Breast epithelium (tissue), 4 donors: ENCODE measurements around the gene STEAP4. TPM values are rescaled to one million over a fixed set of nuclear protein-coding genes. Genes with fewer than 3 reads are reported as not detected.

Source experiments
- DNase-seq, 2 donors: peaks; one replicate each; pipeline ENCODE4 v3.0.0-alpha.2; 2019; ENCODE audit warnings: low spot score in 2 of 2
- H3K27ac ChIP-seq, 2 donors: fragments of 200-600 bp; sonication (generic) in 1 of 2; one replicate each; pipeline ENCODE4 v1.5.1; 2016 to 2019; ENCODE audit warnings: mild to moderate bottlenecking in 1 of 2
- H3K27me3 ChIP-seq, 2 donors: fragments of 200-600 bp; sonication (generic) in 1 of 2; one replicate each; pipeline versions ENCODE4 v1.5.1 to v1.6.0; 2017 to 2019; ENCODE audit warnings: control low read depth in 1 of 2, mild to moderate bottlenecking in 1 of 2
- H3K36me3 ChIP-seq: fragments of 200-600 bp; one replicate; pipeline ENCODE4 v1.5.1; 2019
- H3K4me1 ChIP-seq, 2 donors: fragments of 200-600 bp; sonication (generic); one replicate each; pipeline ENCODE4 v1.5.1; 2016 to 2019; ENCODE audit warnings: control low read depth in 1 of 2
- H3K4me3 ChIP-seq, 3 donors: fragments of 200-600 bp; sonication (generic); 1 replicate in 2 of 3; 2 replicates in 1 of 3; pipeline ENCODE4 v1.5.1; 2016 to 2019; ENCODE audit warnings: mild to moderate bottlenecking in 3 of 3, moderate library complexity in 2 of 3
- H3K9me3 ChIP-seq, 2 donors: fragments of 200-600 bp; sonication (generic) in 1 of 2; one replicate each; pipeline ENCODE4 v1.5.1; 2016 to 2019; ENCODE audit warnings: control low read depth in 1 of 2
- POLR2A ChIP-seq: fragments of 450-650 bp; IDR thresholded peaks from one replicate; pipeline ENCODE4 v1.6.1; 2016; ENCODE audit warnings: antibody characterized with exemption, mild to moderate bottlenecking, moderate library complexity
- POLR2AphosphoS5 ChIP-seq, 3 donors: sonication (generic); formaldehyde crosslinking; IDR thresholded peaks; one replicate each; pipeline ENCODE4 v1.6.1; 2017; ENCODE audit warnings: antibody characterized with exemption in 3 of 3
- intact Hi-C: fragments of 100-400 bp; cut with DNase I; formaldehyde crosslinking; loops from one replicate; pipeline ENCODE4 v1.15.1; 2023; ENCODE audit warnings: low total_unique reads
- total RNA-seq, 3 donors: library from RNA; depleted of rRNA; stranded (reverse); fragments of >200 nt; gene quantifications; one replicate each; pipeline ENCODE4 v1.1.0, GENCODE V29; 2016
- TF ChIP-seq, protein P1 (sequence below), 3 donors: fragments of 450-650 bp; IDR thresholded peaks; one replicate each; pipeline ENCODE4 v1.5.1; 2016 to 2017; ENCODE audit warnings: antibody characterized with exemption in 3 of 3, mild to moderate bottlenecking in 3 of 3, moderate library complexity in 3 of 3

The STEAP4 gene
- total RNA-seq, 3 donors from 2014 or later: 49.3 to 165 (median 73.1) TPM

GRCh38 chr7:88315522-88315921 is 8.8 kb upstream of the STEAP4 start:
- intact Hi-C loops: no loop called here

DNA sequence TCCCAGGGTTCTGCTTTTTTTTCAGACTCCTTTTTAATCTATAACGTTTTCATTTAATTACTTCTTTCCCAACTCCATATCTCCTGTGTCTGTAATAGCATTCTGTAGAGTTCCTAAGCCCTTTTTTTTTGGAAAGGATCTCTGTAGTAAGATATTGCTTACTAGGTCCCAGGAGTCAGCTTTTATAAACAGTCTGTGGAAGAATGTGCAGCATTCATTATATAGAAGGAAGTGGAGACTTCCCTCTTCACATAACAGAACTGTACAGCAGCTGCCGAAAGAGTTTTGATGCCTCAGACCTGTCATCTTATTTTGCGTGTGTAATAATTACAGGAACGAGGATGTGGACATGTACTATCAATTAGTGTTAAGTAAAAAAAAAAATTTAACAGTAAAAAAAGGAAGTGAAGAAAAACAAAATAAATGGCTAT is 7.4 kb upstream of the STEAP4 start:
- TF ChIP-seq, protein P1, sequence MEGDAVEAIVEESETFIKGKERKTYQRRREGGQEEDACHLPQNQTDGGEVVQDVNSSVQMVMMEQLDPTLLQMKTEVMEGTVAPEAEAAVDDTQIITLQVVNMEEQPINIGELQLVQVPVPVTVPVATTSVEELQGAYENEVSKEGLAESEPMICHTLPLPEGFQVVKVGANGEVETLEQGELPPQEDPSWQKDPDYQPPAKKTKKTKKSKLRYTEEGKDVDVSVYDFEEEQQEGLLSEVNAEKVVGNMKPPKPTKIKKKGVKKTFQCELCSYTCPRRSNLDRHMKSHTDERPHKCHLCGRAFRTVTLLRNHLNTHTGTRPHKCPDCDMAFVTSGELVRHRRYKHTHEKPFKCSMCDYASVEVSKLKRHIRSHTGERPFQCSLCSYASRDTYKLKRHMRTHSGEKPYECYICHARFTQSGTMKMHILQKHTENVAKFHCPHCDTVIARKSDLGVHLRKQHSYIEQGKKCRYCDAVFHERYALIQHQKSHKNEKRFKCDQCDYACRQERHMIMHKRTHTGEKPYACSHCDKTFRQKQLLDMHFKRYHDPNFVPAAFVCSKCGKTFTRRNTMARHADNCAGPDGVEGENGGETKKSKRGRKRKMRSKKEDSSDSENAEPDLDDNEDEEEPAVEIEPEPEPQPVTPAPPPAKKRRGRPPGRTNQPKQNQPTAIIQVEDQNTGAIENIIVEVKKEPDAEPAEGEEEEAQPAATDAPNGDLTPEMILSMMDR (IDR thresholded peaks at IDR 0.05): no peak
- TF ChIP-seq POLR2A (no peak), POLR2AphosphoS5 (IDR thresholded peaks at IDR 0.05) (no peak)
- intact Hi-C loops: no loop called here
- DNase-seq: no peak
- Histone ChIP-seq H3K4me1 (no peaks in the 10 kb centered on the region), H3K27me3 (no peaks in the 10 kb centered on the region), H3K9me3 (no peaks in the 10 kb centered on the region), H3K36me3 (no peaks in the 10 kb centered on the region), H3K27ac (no peak overlapping the region), H3K4me3 (no peak overlapping the region)

More at GRCh38 chr7:88315522-88315921, 8.8 kb upstream of the STEAP4 start:
- TF ChIP-seq POLR2A: no peak
- no peak for TF ChIP-seq POLR2AphosphoS5 (IDR thresholded peaks at IDR 0.05)
- TF ChIP-seq, protein P1 (IDR thresholded peaks at IDR 0.05): no peak
- Histone ChIP-seq H3K4me1 (no peaks in the 10 kb centered on the region), H3K36me3 (no peaks in the 10 kb centered on the region), H3K27me3 (no peaks in the 10 kb centered on the region), H3K4me3 (no peak overlapping the region), H3K9me3 (no peaks in the 10 kb centered on the region), H3K27ac (no peak overlapping the region)
- no peak for DNase-seq

- Histone ChIP-seq H3K27ac (peak overlapping the region; percentile 66 to 74), H3K27me3 (no peaks in the 10 kb centered on the region), H3K4me3 (no peak overlapping the region), H3K4me1 (no peaks in the 10 kb centered on the region), H3K9me3 (no peaks in the 10 kb centered on the region), H3K36me3 (no peaks in the 10 kb centered on the region)
- peak in 1 of 3 donors; percentile 72 for TF ChIP-seq POLR2AphosphoS5 (IDR thresholded peaks at IDR 0.05)
- TF ChIP-seq, protein P1 (IDR thresholded peaks at IDR 0.05): no peak
- no peak for TF ChIP-seq POLR2A
- intact Hi-C loops: loop anchor here (2.0 kb wide), 1 partner anchor 27 kb away; no protein-coding TSS in a partner anchor
- DNase-seq: no peak
Observed at GRCh38 chr7:88312061-88312663, 5.5 kb upstream of the STEAP4 start.

GRCh38 chr7:88311675-88312036 is 5.0 kb upstream of the STEAP4 start:
- H3K27ac ChIP-seq: peak overlapping the region; percentile 66 to 74
- no peaks in the 10 kb centered on the region for H3K27me3 ChIP-seq
- no peak for TF ChIP-seq POLR2A
- TF ChIP-seq, protein P1 (IDR thresholded peaks at IDR 0.05): no peak
- TF ChIP-seq POLR2AphosphoS5 (IDR thresholded peaks at IDR 0.05): no peak
- H3K36me3 ChIP-seq: no peaks in the 10 kb centered on the region
- intact Hi-C loops: loop anchor here (2.0 kb wide), 1 partner anchor 27 kb away; no protein-coding TSS in a partner anchor
- H3K4me3 ChIP-seq: no peak overlapping the region
- H3K9me3 ChIP-seq: no peaks in the 10 kb centered on the region
- no peak for DNase-seq
- no peaks in the 10 kb centered on the region for H3K4me1 ChIP-seq

GRCh38 chr7:88310956-88311674 is 4.4 kb upstream of the STEAP4 start:
- Histone ChIP-seq H3K36me3 (no peaks in the 10 kb centered on the region), H3K27me3 (no peaks in the 10 kb centered on the region), H3K27ac (peak overlapping the region; percentile 66 to 74), H3K9me3 (no peaks in the 10 kb centered on the region), H3K4me1 (no peaks in the 10 kb centered on the region), H3K4me3 (no peak overlapping the region)
- no peak for TF ChIP-seq POLR2A
- no peak for TF ChIP-seq POLR2AphosphoS5 (IDR thresholded peaks at IDR 0.05)
- TF ChIP-seq, protein P1 (IDR thresholded peaks at IDR 0.05): no peak
- DNase-seq: no peak
- intact Hi-C loops: no loop called here
